HG03066 (cell line): ENCODE measurements around the gene CBLC.
"Not testable (repeated sequence)": the region's sequence is repeated elsewhere in the genome, so short reads cannot be mapped to it uniquely, and the experiment has no call there.

Experiments used
- ATAC-seq: cut with Tn5 transposase; IDR thresholded peaks from one replicate; pipeline ENCODE4 v1.9.1; 2021; ENCODE audit warnings: low read depth; ENCODE audit not compliant: unreplicated experiment

CBLC gene

GRCh38 chr19:44759083-44759804 lies 18.4 kb upstream of the CBLC start:
- no peak for ATAC-seq

GRCh38 chr19:44762038-44762437 lies 15.7 kb upstream of the CBLC start:
- ATAC-seq, result no peak

- no peak for ATAC-seq
Observed at GRCh38 chr19:44765033-44765948, 12.4 kb upstream of the CBLC start.

GRCh38 chr19:44765949-44766335 lies 11.7 kb upstream of the CBLC start:
- no peak for ATAC-seq

GRCh38 chr19:44767295-44768180 lies 10.2 kb upstream of the CBLC start:
- no peak for ATAC-seq

- peak; percentile 82 for ATAC-seq
Observed at GRCh38 chr19:44770550-44771257, 7.0 kb upstream of the CBLC start.

GRCh38 chr19:44772144-44772543 lies 5.5 kb upstream of the CBLC start:
- ATAC-seq, result not testable (repeated sequence)

GRCh38 chr19:44772959-44773358 lies 4.7 kb upstream of the CBLC start:
- no peak for ATAC-seq

- ATAC-seq, result no peak
Observed at GRCh38 chr19:44775676-44776240, 1.9 kb upstream of the CBLC start.

- no peak for ATAC-seq
Observed at GRCh38 chr19:44776402-44777096, 1.1 kb upstream of the CBLC start.

- no peak for ATAC-seq
Observed at GRCh38 chr19:44779150-44779549, 1.5 kb downstream of the CBLC start.

GRCh38 chr19:44781694-44782093 lies 4.0 kb downstream of the CBLC start:
- ATAC-seq, result not testable (repeated sequence)

- no peak for ATAC-seq
Observed at GRCh38 chr19:44782729-44783128, 5.0 kb downstream of the CBLC start.

- ATAC-seq, result no peak
Observed at GRCh38 chr19:44783545-44783944, 5.9 kb downstream of the CBLC start.

GRCh38 chr19:44785271-44785670 lies 7.6 kb downstream of the CBLC start:
- ATAC-seq, result no peak

- ATAC-seq, result no peak
Observed at GRCh38 chr19:44785993-44786392, 8.3 kb downstream of the CBLC start.

GRCh38 chr19:44788971-44789370 lies 11.3 kb downstream of the CBLC start:
- no peak for ATAC-seq

GRCh38 chr19:44789943-44790483 lies 12.3 kb downstream of the CBLC start:
- ATAC-seq, result no peak

- ATAC-seq, result no peak
Observed at GRCh38 chr19:44792281-44792680, 14.6 kb downstream of the CBLC start.
